NB4 (cell line): Measurements from ENCODE around the gene HVCN1.

ENCODE experiments used
- CTCF ChIP-seq: IDR thresholded peaks from one replicate; pipeline ENCODE4 v1.5.1; 2012; ENCODE audit warnings: low read depth, low read length
- MAX ChIP-seq: IDR thresholded peaks from 2 replicates; pipeline ENCODE4 v1.6.1; 2011; ENCODE audit warnings: low read depth, low read length
- POLR2A ChIP-seq: IDR thresholded peaks from 2 replicates; pipeline ENCODE4 v1.6.1; 2011; ENCODE audit warnings: mild to moderate bottlenecking; ENCODE audit not compliant: insufficient read length; ENCODE audit errors: extremely low read depth

- TF ChIP-seq CTCF = no peak
- no peak for TF ChIP-seq POLR2A
- no peak for TF ChIP-seq MAX
Observed at GRCh38 chr12:110666892-110667291, 22.0 kb downstream of the HVCN1 start.
